HepG2 (cell line): ENCODE results near the gene UST. TPM values are rescaled to one million over a fixed set of nuclear protein-coding genes. Genes with fewer than 3 reads are reported as not detected.

Experiments used
- ATAC-seq: fragments of 200-7000 bp; cut with Tn5 transposase; 3 replicates; pipeline ENCODE4 v1.9.1; 2020; ENCODE audit warnings: mild to moderate bottlenecking, moderate library complexity
- BruUV-seq: library from RNA; stranded (reverse); fragments of 400-500 nt; replicated peaks from 2 replicates; lab custom pipeline; 2021; lab: Mats Ljungman, UMichigan
- CTCF ChIA-PET: fragments of 300-600 bp; formaldehyde crosslinking; extraction: SDS; loops from one replicate; lab custom pipeline; 2021; ENCODE audit warnings: low total read pairs, inconsistent platforms, low intra/inter-chr PET ratio; lab: Yijun Ruan, JAX
- POLR2A ChIA-PET: fragments of 350-600 bp; sonication (Branson Sonifier 250); formaldehyde crosslinking; loops from one replicate; lab custom pipeline; 2020; ENCODE audit warnings: antibody characterized with exemption, inconsistent platforms; lab: Yijun Ruan, JAX
- DNase-seq: peaks from one replicate; pipeline ENCODE4 v3.0.0-alpha.2; 2015; ENCODE audit warnings: low spot score
- FAIRE-seq: peaks from 3 replicates; lab custom pipeline; 2011; peaks lifted over from hg19 to GRCh38; lab: Jason Lieb, UNC
- H2AFZ ChIP-seq: one replicate; pipeline ENCODE4 v1.6.1; 2011; ENCODE audit warnings: low read length, inconsistent platforms
- H3K27ac ChIP-seq: fragments of 300-600 bp; 3 replicates; pipeline ENCODE4 v1.8.0; 2011; ENCODE audit warnings: mixed run types, mild to moderate bottlenecking, mixed read lengths, low read length, inconsistent platforms; ENCODE audit not compliant: insufficient read depth; ENCODE audit errors: extremely low read length
- H3K27me3 ChIP-seq, 2 experiments: fragments of 200-600 bp in 1 of 2; 2 replicates in 1 of 2; 3 replicates in 1 of 2; pipeline versions ENCODE4 v1.6.0 to v1.8.0; 2011; ENCODE audit warnings: low read length in 2 of 2, mild to moderate bottlenecking in 2 of 2, moderate library complexity in 2 of 2, inconsistent platforms in 1 of 2; ENCODE audit not compliant: insufficient read depth in 2 of 2, control insufficient read depth in 1 of 2
- H3K36me3 ChIP-seq, 2 experiments: fragments of 200-600 bp in 1 of 2; replicated peaks in 1 of 2; 2 replicates in 1 of 2; 3 replicates in 1 of 2; pipeline versions ENCODE4 v1.5.1 to v1.8.0; 2011; ENCODE audit warnings: low read length in 2 of 2, inconsistent platforms in 1 of 2; ENCODE audit not compliant: insufficient read depth in 2 of 2, control insufficient read depth in 1 of 2
- H3K4me1 ChIP-seq: 2 replicates; pipeline ENCODE4 v1.5.1; 2012; ENCODE audit warnings: low read length, inconsistent platforms; ENCODE audit not compliant: insufficient read depth
- H3K4me2 ChIP-seq: 2 replicates; pipeline ENCODE4 v1.6.0; 2011; ENCODE audit warnings: low read depth, low read length, inconsistent platforms
- H3K4me3 ChIP-seq, 3 experiments: fragments of 200-600 bp in 1 of 3; sonication (generic), shearing (Covaris generic) in 1 of 3; replicated peaks in 1 of 3; 2 replicates each; pipeline ENCODE4 v1.5.1; 2011 to 2016; ENCODE audit warnings: low read length in 3 of 3, inconsistent platforms in 2 of 3, low read depth in 2 of 3, mild to moderate bottlenecking in 2 of 3, control low read depth in 1 of 3, mixed read lengths in 1 of 3; ENCODE audit not compliant: insufficient read depth in 1 of 3
- H3K79me2 ChIP-seq: one replicate; pipeline ENCODE4 v1.6.1; 2011; ENCODE audit warnings: low read length, inconsistent platforms; ENCODE audit not compliant: insufficient read depth
- H3K9ac ChIP-seq: 2 replicates; pipeline ENCODE4 v1.6.0; 2011; ENCODE audit warnings: mild to moderate bottlenecking, low read depth, low read length, inconsistent platforms; ENCODE audit not compliant: insufficient read depth
- H3K9me3 ChIP-seq: 2 replicates; pipeline ENCODE4 v1.5.1; 2012; ENCODE audit warnings: mild to moderate bottlenecking, low read length
- H4K20me1 ChIP-seq: 2 replicates; pipeline ENCODE4 v1.6.0; 2011; ENCODE audit warnings: inconsistent platforms, mild to moderate bottlenecking, low read length, moderate library complexity; ENCODE audit not compliant: insufficient read depth
- CEBPB ChIP-seq: IDR thresholded peaks from 2 replicates; pipeline ENCODE4 v1.6.1; 2011; ENCODE audit warnings: low read depth, low read length, improper control_type of control experiment, borderline replicate concordance
- CREB1 ChIP-seq, 2 experiments: fragments of 450-650 bp in 1 of 2; IDR thresholded peaks; 2 replicates each; pipeline ENCODE4 v1.6.1; 2016 to 2017; ENCODE audit warnings: control low read depth in 1 of 2, mild to moderate bottlenecking in 1 of 2, missing compliant biosample characterization in 1 of 2, missing genetic modification characterization in 1 of 2
- KLF11 ChIP-seq: IDR thresholded peaks from 2 replicates; pipeline ENCODE4 v1.6.1; 2016; ENCODE audit warnings: missing compliant biosample characterization
- KLF6 ChIP-seq: IDR thresholded peaks from 2 replicates; pipeline ENCODE4 v1.8.0; 2016; ENCODE audit warnings: missing biosample characterization, missing genetic modification reagents
- LCORL ChIP-seq, 2 experiments: fragments of 450-650 bp in 1 of 2; sonication (generic) in 1 of 2; formaldehyde crosslinking in 1 of 2; IDR thresholded peaks; 2 replicates each; pipeline versions ENCODE4 v1.5.0 to v1.6.1; 2017 to 2020; ENCODE audit warnings: antibody characterized with exemption in 1 of 2, missing genetic modification reagents in 1 of 2
- MLLT10 ChIP-seq: sonication (generic); formaldehyde crosslinking; IDR thresholded peaks from 2 replicates; pipeline ENCODE4 v1.4.0; 2020; ENCODE audit warnings: missing genetic modification reagents
- MYPOP ChIP-seq: sonication (generic); formaldehyde crosslinking; IDR thresholded peaks from 2 replicates; pipeline ENCODE4 v1.8.1; 2023; ENCODE audit warnings: mild to moderate bottlenecking, moderate library complexity, missing genetic modification reagents
- RNF2 ChIP-seq: fragments of 450-650 bp; conservative IDR thresholded peaks from 2 replicates; pipeline ENCODE4 v1.6.1; 2016; ENCODE audit warnings: low read depth
- ZNF496 ChIP-seq: sonication (generic); formaldehyde crosslinking; IDR thresholded peaks from 2 replicates; pipeline ENCODE4 v1.8.1; 2023; ENCODE audit warnings: mild to moderate bottlenecking, moderate library complexity, missing genetic modification reagents; ENCODE audit not compliant: insufficient replicate concordance
- WGBS: methylation state at CpG from one replicate; pipeline ENCODE4 v1.1.6; 2017; ENCODE audit warnings: low lambda C conversion rate; 5-methylcytosine and 5-hydroxymethylcytosine counted together
- in situ Hi-C: cut with HindIII; loops from 2 replicates; pipeline ENCODE4 v1.10.0; 2017; ENCODE audit warnings: low pct_unique_long_range_greater_than_20kb; ENCODE audit not compliant: extremely low pct_ligation_motif_present
- intact Hi-C: fragments of 100-400 bp; cut with micrococcal nuclease; formaldehyde crosslinking; loops from one replicate; pipeline ENCODE4 v1.10.0; 2022; ENCODE audit not compliant: unreplicated experiment
- polyA plus RNA-seq, 8 experiments: library from polyadenylated mRNA; depleted of rRNA in 3 of 8; stranded (reverse) in 7 of 8; unstranded in 1 of 8; fragments of >200 nt; fragmentation: Illumina TruSeq in 4 of 8; extraction: Trizol in 4 of 8; gene quantifications; 2 replicates each; pipeline versions ENCODE4 v1.2.1 to v1.2.3, GENCODE V29; 2011 to 2016; ENCODE audit warnings: low read depth in 4 of 8, missing spikeins in 1 of 8, mixed read lengths in 1 of 8; ENCODE audit not compliant: insufficient read depth in 1 of 8
- total RNA-seq, 5 experiments: library from RNA; depleted of rRNA; stranded (reverse); fragments of >200 nt; fragmentation: Illumina TruSeq; extraction: Trizol; gene quantifications; 2 replicates each; pipeline ENCODE4 v1.2.3, GENCODE V29; 2016; ENCODE audit warnings: low read depth in 1 of 5

Gene UST
- total and polyA plus RNA-seq, 2 of the 13 experiments (the other 11 are each of a cell fraction or from before 2014, with no cell fraction given): 0.27 TPM; not detected in 1

GRCh38 chr6:148795563-148795962 is 48.7 kb downstream of the UST start:
- ATAC-seq (no peak), DNase-seq (no peak), FAIRE-seq (no peak)
- no peaks in the 10 kb centered on the region for H3K9me3 ChIP-seq
- H2AFZ ChIP-seq: no peak overlapping the region
- intact Hi-C loops (no loop called here), in situ Hi-C loops (no loop called here)
- H3K27ac ChIP-seq: no peak overlapping the region
- no peak overlapping the region for H3K4me2 ChIP-seq
- no peak overlapping the region for H3K4me3 ChIP-seq
- ChIA-PET CTCF (no interaction called here), POLR2A (no interaction called here)
- no TSS peak for BruUV-seq
- no peaks in the 10 kb centered on the region for H3K79me2 ChIP-seq
- no peaks in the 10 kb centered on the region for H3K36me3 ChIP-seq
- 26% methylated on average over 6 of the region's 6 CpGs for WGBS
- no peaks in the 10 kb centered on the region for H4K20me1 ChIP-seq
- TF ChIP-seq LCORL (IDR thresholded peaks at IDR 0.05) (no peak), LCORL (CRISPR knock-in tag; IDR thresholded peaks at IDR 0.05) (no peak), ZNF496 (CRISPR knock-in tag) (no peak), CREB1 (IDR thresholded peaks at IDR 0.05) (0 out of 2 replicates have a peak, but pooled peaks have one; percentile 55), CREB1 (CRISPR knock-in tag; IDR thresholded peaks at IDR 0.05) (no peak), KLF6 (CRISPR knock-in tag) (no peak), KLF11 (no peak), MLLT10 (no peak), RNF2 (no peak)
- peaks cover 2 to 12% of the 10 kb centered on the region in 2 experiments; a peak in 2 of 5 replicates for H3K27me3 ChIP-seq
- no peak overlapping the region for H3K9ac ChIP-seq
- no peaks in the 10 kb centered on the region for H3K4me1 ChIP-seq

GRCh38 chr6:148799647-148800046 is 52.8 kb downstream of the UST start:
- no peak for ATAC-seq
- intact Hi-C loops: no loop called here

More at GRCh38 chr6:148799647-148800046, 52.8 kb downstream of the UST start:
- ChIA-PET CTCF (no interaction called here), POLR2A (no interaction called here)
- in situ Hi-C loops: no loop called here
- Histone ChIP-seq H3K9me3 (no peaks in the 10 kb centered on the region), H3K79me2 (no peaks in the 10 kb centered on the region), H3K4me2 (no peak overlapping the region), H2AFZ (no peak overlapping the region), H3K27me3 (no peaks in the 10 kb centered on the region), H4K20me1 (no peaks in the 10 kb centered on the region), H3K36me3 (no peaks in the 10 kb centered on the region), H3K27ac (no peak overlapping the region), H3K9ac (no peak overlapping the region), H3K4me3 (no peak overlapping the region), H3K4me1 (no peaks in the 10 kb centered on the region)
- DNase-seq (no peak), FAIRE-seq (no peak)
- no TSS peak for BruUV-seq
- peak; percentile 23; the same call in 1 of the 2 replicates for TF ChIP-seq CEBPB
- no peak for TF ChIP-seq MYPOP (CRISPR knock-in tag)
- 22% methylated on average over 3 of the region's 3 CpGs for WGBS
